Left cardiac atrium (tissue), 4 donors: Measurements from ENCODE around the gene SUCLG2. TPM values are rescaled to one million over a fixed set of nuclear protein-coding genes. Genes with fewer than 3 reads are reported as not detected.

Source experiments
- ATAC-seq, 2 donors: fragments of 200-7000 bp; cut with Tn5 transposase; one replicate each; pipeline ENCODE4 v1.9.1; 2020; ENCODE audit warnings: mild to moderate bottlenecking in 2 of 2, moderate library complexity in 2 of 2
- DNase-seq: peaks from one replicate; pipeline ENCODE4 v3.0.0-alpha.2; 2020
- intact Hi-C, 2 donors: fragments of 100-400 bp; cut with DNase I; formaldehyde crosslinking; loops; one replicate each; pipeline versions ENCODE4 v1.14.1 to v1.15.1; 2022 to 2023
- total RNA-seq, 2 donors: library from RNA; stranded (reverse); fragmentation: NEBNext Ultra II Directional; extraction: Animal tissue kit (Norgen Biotek cat#: 25700); gene quantifications; one replicate each; pipeline ENCODE4 v1.2.1, GENCODE V29; 2021
- donor health status: DM: no; HTN: yes; CAD: no.
- donor health status: DM: no; HTN: yes; CAD: no; lungs with severe emphysema.
- donor health status: DM: yes; HTN: yes; CAD: no.
- donor health status: Dilated cardiomyopathy.

Gene SUCLG2
- total RNA-seq, 2 donors from 2014 or later = 74.6 to 82.8 TPM

GRCh38 chr3:67431887-67432286 is 222.5 kb downstream of the SUCLG2 start:
- no peak for DNase-seq
- no peak for ATAC-seq
- intact Hi-C loops = no loop called here

GRCh38 chr3:67423722-67424121 is 230.7 kb downstream of the SUCLG2 start:
- intact Hi-C loops = no loop called here
- no peak for ATAC-seq
- DNase-seq = no peak

- no peak for ATAC-seq
- no peak for DNase-seq
- intact Hi-C loops = no loop called here
Observed at GRCh38 chr3:67421912-67422311, 232.5 kb downstream of the SUCLG2 start.

- intact Hi-C loops = no loop called here
Observed at GRCh38 chr3:67419779-67420178, 234.6 kb downstream of the SUCLG2 start.

GRCh38 chr3:67419218-67419529 is 235.2 kb downstream of the SUCLG2 start:
- DNase-seq (no peak), ATAC-seq (peak in 1 of 2 donors; percentile 27)

More at GRCh38 chr3:67419779-67420178, 234.6 kb downstream of the SUCLG2 start:
- DNase-seq (no peak), ATAC-seq (no peak)

GRCh38 chr3:67418426-67419217 is 235.8 kb downstream of the SUCLG2 start:
- intact Hi-C loops = no loop called here
- DNase-seq = no peak

More at GRCh38 chr3:67419218-67419529, 235.2 kb downstream of the SUCLG2 start:
- intact Hi-C loops = no loop called here

GRCh38 chr3:67416703-67417102 is 237.7 kb downstream of the SUCLG2 start:
- intact Hi-C loops = no loop called here
- ATAC-seq (no peak), DNase-seq (no peak)

More at GRCh38 chr3:67418426-67419217, 235.8 kb downstream of the SUCLG2 start:
- ATAC-seq = peak; percentile 89 to 95

- ATAC-seq (no peak), DNase-seq (no peak)
- intact Hi-C loops = no loop called here
Observed at GRCh38 chr3:67415511-67415910, 238.9 kb downstream of the SUCLG2 start.

GRCh38 chr3:67414740-67415139 is 239.7 kb downstream of the SUCLG2 start:
- intact Hi-C loops = no loop called here
- DNase-seq (no peak), ATAC-seq (no peak)

- intact Hi-C loops = no loop called here
- DNase-seq (no peak), ATAC-seq (no peak)
Observed at GRCh38 chr3:67405193-67405592, 249.2 kb downstream of the SUCLG2 start.

- DNase-seq (no peak), ATAC-seq (no peak)
- intact Hi-C loops = no loop called here
Observed at GRCh38 chr3:67402873-67403272, 251.5 kb downstream of the SUCLG2 start.

- no peak for ATAC-seq
- intact Hi-C loops = no loop called here
- DNase-seq = no peak
Observed at GRCh38 chr3:67401921-67402320, 252.5 kb downstream of the SUCLG2 start.

- ATAC-seq (no peak), DNase-seq (no peak)
- intact Hi-C loops = no loop called here
Observed at GRCh38 chr3:67400476-67400875, 253.9 kb downstream of the SUCLG2 start.

GRCh38 chr3:67389176-67389575 is 265.2 kb downstream of the SUCLG2 start:
- intact Hi-C loops = no loop called here
- DNase-seq = no peak
- no peak for ATAC-seq

- DNase-seq = no peak
- intact Hi-C loops = no loop called here
- ATAC-seq = no peak
Observed at GRCh38 chr3:67388738-67389137, 265.7 kb downstream of the SUCLG2 start.

GRCh38 chr3:67386451-67386850 is 268.0 kb downstream of the SUCLG2 start:
- no peak for ATAC-seq
- intact Hi-C loops = no loop called here

GRCh38 chr3:67384760-67385397 is 269.5 kb downstream of the SUCLG2 start:
- intact Hi-C loops = loop anchor here in 1 of 2 donors (5.0 kb wide), 2 partner anchors 407 to 1492 kb away; no protein-coding TSS in a partner anchor
- DNase-seq = peak; percentile 22

More at GRCh38 chr3:67386451-67386850, 268.0 kb downstream of the SUCLG2 start:
- DNase-seq = no peak

GRCh38 chr3:67384016-67384415 is 270.4 kb downstream of the SUCLG2 start:
- DNase-seq (no peak), ATAC-seq (no peak)
- intact Hi-C loops = loop anchor here in 1 of 2 donors (5.0 kb wide), 2 partner anchors 408 to 1493 kb away; no protein-coding TSS in a partner anchor

More at GRCh38 chr3:67384760-67385397, 269.5 kb downstream of the SUCLG2 start:
- ATAC-seq = peak; percentile 54 to 72

GRCh38 chr3:67383379-67383778 is 271.0 kb downstream of the SUCLG2 start:
- DNase-seq (no peak), ATAC-seq (no peak)
- intact Hi-C loops = loop anchor here in 1 of 2 donors (5.0 kb wide), 2 partner anchors 409 to 1494 kb away; no protein-coding TSS in a partner anchor

GRCh38 chr3:67382536-67382935 is 271.9 kb downstream of the SUCLG2 start:
- DNase-seq (no peak), ATAC-seq (peak; percentile 35 to 42)
- intact Hi-C loops = loop anchor here in 1 of 2 donors (5.0 kb wide), 2 partner anchors 410 to 1495 kb away; no protein-coding TSS in a partner anchor
